ENCODE data around the gene NEU1.

Gene NEU1

GRCh38 chr6:31887173-31888007, 24.8 kb upstream of the NEU1 start:
- Histone ChIP-seq H3K4me1 (ENCODE audit: control insufficient read depth, insufficient read depth, low read length) (no peaks in the 10 kb centered on the region), H3K27ac (ENCODE audit: low read depth, low read length) (no peak overlapping the region), H3K4me3 (ENCODE audit: low read length) (no peak overlapping the region), H3K27me3 (ENCODE audit: control insufficient read depth, insufficient read depth, low read length) (no peaks in the 10 kb centered on the region), H3K36me3 (ENCODE audit: control insufficient read depth, insufficient read depth, low read length) (peaks cover 52% of the 10 kb centered on the region), H3K9ac (ENCODE audit: low read length) (no peak overlapping the region)

GRCh38 chr6:31886541-31886991, 23.9 kb upstream of the NEU1 start:
- H3K36me3 ChIP-seq (ENCODE audit: control insufficient read depth, insufficient read depth, low read length): peaks cover 53% of the 10 kb centered on the region

GRCh38 chr6:31884528-31885035, 22.0 kb upstream of the NEU1 start:
- Histone ChIP-seq H3K4me1 (ENCODE audit: control insufficient read depth, insufficient read depth, low read length) (no peaks in the 10 kb centered on the region), H3K27me3 (ENCODE audit: control insufficient read depth, insufficient read depth, low read length) (no peaks in the 10 kb centered on the region), H3K36me3 (ENCODE audit: control insufficient read depth, insufficient read depth, low read length) (peaks cover 61% of the 10 kb centered on the region), H3K4me3 (ENCODE audit: low read length) (no peak overlapping the region), H3K27ac (ENCODE audit: low read depth, low read length) (no peak overlapping the region), H3K9ac (ENCODE audit: low read length) (no peak overlapping the region)

More at GRCh38 chr6:31886541-31886991, 23.9 kb upstream of the NEU1 start:
- Histone ChIP-seq H3K27me3 (ENCODE audit: control insufficient read depth, insufficient read depth, low read length) (no peaks in the 10 kb centered on the region), H3K9ac (ENCODE audit: low read length) (no peak overlapping the region), H3K27ac (ENCODE audit: low read depth, low read length) (no peak overlapping the region), H3K4me1 (ENCODE audit: control insufficient read depth, insufficient read depth, low read length) (no peaks in the 10 kb centered on the region), H3K4me3 (ENCODE audit: low read length) (no peak overlapping the region)

- H3K9ac ChIP-seq (ENCODE audit: low read length): no peak overlapping the region
- no peaks in the 10 kb centered on the region for H3K4me1 ChIP-seq (ENCODE audit: control insufficient read depth, insufficient read depth, low read length)
- H3K36me3 ChIP-seq (ENCODE audit: control insufficient read depth, insufficient read depth, low read length): peaks cover 57% of the 10 kb centered on the region
- H3K27ac ChIP-seq (ENCODE audit: low read depth, low read length): no peak overlapping the region
- H3K4me3 ChIP-seq (ENCODE audit: low read length): no peak overlapping the region
- no peaks in the 10 kb centered on the region for H3K27me3 ChIP-seq (ENCODE audit: control insufficient read depth, insufficient read depth, low read length)
Observed at GRCh38 chr6:31883676-31884075, 21.1 kb upstream of the NEU1 start.

- Histone ChIP-seq H3K9ac (ENCODE audit: low read length) (no peak overlapping the region), H3K4me3 (ENCODE audit: low read length) (no peak overlapping the region), H3K27ac (ENCODE audit: low read depth, low read length) (no peak overlapping the region), H3K27me3 (ENCODE audit: control insufficient read depth, insufficient read depth, low read length) (no peaks in the 10 kb centered on the region), H3K4me1 (ENCODE audit: control insufficient read depth, insufficient read depth, low read length) (no peaks in the 10 kb centered on the region), H3K36me3 (ENCODE audit: control insufficient read depth, insufficient read depth, low read length) (peaks cover 46% of the 10 kb centered on the region)
Observed at GRCh38 chr6:31882344-31882743, 19.7 kb upstream of the NEU1 start.

- no peak overlapping the region for H3K9ac ChIP-seq (ENCODE audit: low read length)
- no peak overlapping the region for H3K27ac ChIP-seq (ENCODE audit: low read depth, low read length)
- no peaks in the 10 kb centered on the region for H3K27me3 ChIP-seq (ENCODE audit: control insufficient read depth, insufficient read depth, low read length)
- no peaks in the 10 kb centered on the region for H3K4me1 ChIP-seq (ENCODE audit: control insufficient read depth, insufficient read depth, low read length)
- H3K4me3 ChIP-seq (ENCODE audit: low read length): no peak overlapping the region
- peaks cover 35% of the 10 kb centered on the region for H3K36me3 ChIP-seq (ENCODE audit: control insufficient read depth, insufficient read depth, low read length)
Observed at GRCh38 chr6:31881136-31881859, 18.7 kb upstream of the NEU1 start.

- no peaks in the 10 kb centered on the region for H3K27me3 ChIP-seq (ENCODE audit: control insufficient read depth, insufficient read depth, low read length)
- no peak overlapping the region for H3K9ac ChIP-seq (ENCODE audit: low read length)
- H3K27ac ChIP-seq (ENCODE audit: low read depth, low read length): no peak overlapping the region
- H3K4me1 ChIP-seq (ENCODE audit: control insufficient read depth, insufficient read depth, low read length): no peaks in the 10 kb centered on the region
- H3K4me3 ChIP-seq (ENCODE audit: low read length): no peak overlapping the region
- peaks cover 33% of the 10 kb centered on the region for H3K36me3 ChIP-seq (ENCODE audit: control insufficient read depth, insufficient read depth, low read length)
Observed at GRCh38 chr6:31880616-31881015, 18.0 kb upstream of the NEU1 start.

- no peak overlapping the region for H3K4me3 ChIP-seq (ENCODE audit: low read length)
- no peak overlapping the region for H3K27ac ChIP-seq (ENCODE audit: low read depth, low read length)
- no peaks in the 10 kb centered on the region for H3K27me3 ChIP-seq (ENCODE audit: control insufficient read depth, insufficient read depth, low read length)
- H3K36me3 ChIP-seq (ENCODE audit: control insufficient read depth, insufficient read depth, low read length): peaks cover 33% of the 10 kb centered on the region
- no peaks in the 10 kb centered on the region for H3K4me1 ChIP-seq (ENCODE audit: control insufficient read depth, insufficient read depth, low read length)
- H3K9ac ChIP-seq (ENCODE audit: low read length): no peak overlapping the region
Observed at GRCh38 chr6:31879901-31880300, 17.3 kb upstream of the NEU1 start.

- Histone ChIP-seq H3K9ac (ENCODE audit: low read length) (no peak overlapping the region), H3K36me3 (ENCODE audit: control insufficient read depth, insufficient read depth, low read length) (peaks cover 28% of the 10 kb centered on the region)
Observed at GRCh38 chr6:31879143-31879542, 16.5 kb upstream of the NEU1 start.

GRCh38 chr6:31878726-31879125, 16.1 kb upstream of the NEU1 start, which contains the start of gene SLC44A4:
Gene SLC44A4, minus strand, starts transcription at chr6:31878997. Its CDS starts 17 bp downstream, at chr6:31878980.
- no peaks in the 10 kb centered on the region for H3K4me1 ChIP-seq (ENCODE audit: control insufficient read depth, insufficient read depth, low read length)
- peaks cover 27% of the 10 kb centered on the region for H3K36me3 ChIP-seq (ENCODE audit: control insufficient read depth, insufficient read depth, low read length)
- peak within 1 kb of the TSS; percentile 69 for H3K4me3 ChIP-seq (ENCODE audit: low read length)
- no peak within 1 kb of the TSS for H3K27ac ChIP-seq (ENCODE audit: low read depth, low read length)
- H3K9ac ChIP-seq (ENCODE audit: low read length): peak within 1 kb of the TSS; percentile 83
- no peaks in the 10 kb centered on the region for H3K27me3 ChIP-seq (ENCODE audit: control insufficient read depth, insufficient read depth, low read length)

More at GRCh38 chr6:31879143-31879542, 16.5 kb upstream of the NEU1 start:
- Histone ChIP-seq H3K27ac (ENCODE audit: low read depth, low read length) (no peak overlapping the region), H3K27me3 (ENCODE audit: control insufficient read depth, insufficient read depth, low read length) (no peaks in the 10 kb centered on the region), H3K4me1 (ENCODE audit: control insufficient read depth, insufficient read depth, low read length) (no peaks in the 10 kb centered on the region), H3K4me3 (ENCODE audit: low read length) (no peak overlapping the region)

- peaks cover 22% of the 10 kb centered on the region for H3K36me3 ChIP-seq (ENCODE audit: control insufficient read depth, insufficient read depth, low read length)
- no peak overlapping the region for H3K27ac ChIP-seq (ENCODE audit: low read depth, low read length)
- H3K9ac ChIP-seq (ENCODE audit: low read length): peak overlapping the region; percentile 83
- peak overlapping the region; percentile 69 for H3K4me3 ChIP-seq (ENCODE audit: low read length)
- H3K27me3 ChIP-seq (ENCODE audit: control insufficient read depth, insufficient read depth, low read length): no peaks in the 10 kb centered on the region
- H3K4me1 ChIP-seq (ENCODE audit: control insufficient read depth, insufficient read depth, low read length): no peaks in the 10 kb centered on the region
Observed at GRCh38 chr6:31878222-31878621, 15.6 kb upstream of the NEU1 start.

GRCh38 chr6:31877651-31878161, 15.1 kb upstream of the NEU1 start:
- H3K4me3 ChIP-seq (ENCODE audit: low read length): peak overlapping the region; percentile 69
- no peaks in the 10 kb centered on the region for H3K4me1 ChIP-seq (ENCODE audit: control insufficient read depth, insufficient read depth, low read length)
- H3K27ac ChIP-seq (ENCODE audit: low read depth, low read length): no peak overlapping the region
- peaks cover 19% of the 10 kb centered on the region for H3K36me3 ChIP-seq (ENCODE audit: control insufficient read depth, insufficient read depth, low read length)
- no peaks in the 10 kb centered on the region for H3K27me3 ChIP-seq (ENCODE audit: control insufficient read depth, insufficient read depth, low read length)
- H3K9ac ChIP-seq (ENCODE audit: low read length): peak overlapping the region; percentile 83
